OCI-LY3 (cell line): ENCODE measurements around the gene FAM8A1.

Experiments
- CTCF ChIP-seq: fragments of 200-600, 300-600 bp; sonication (generic); IDR thresholded peaks from 2 replicates; pipeline ENCODE4 v1.5.1; 2014; ENCODE audit warnings: antibody characterized with exemption, low read length, low read depth
- EZH2phosphoT487 ChIP-seq: fragments of 200-600 bp; shearing (Covaris generic); IDR thresholded peaks from 2 replicates; pipeline ENCODE4 v1.6.1; 2018; ENCODE audit warnings: antibody characterized with exemption, mixed run types, low read depth

DNA sequence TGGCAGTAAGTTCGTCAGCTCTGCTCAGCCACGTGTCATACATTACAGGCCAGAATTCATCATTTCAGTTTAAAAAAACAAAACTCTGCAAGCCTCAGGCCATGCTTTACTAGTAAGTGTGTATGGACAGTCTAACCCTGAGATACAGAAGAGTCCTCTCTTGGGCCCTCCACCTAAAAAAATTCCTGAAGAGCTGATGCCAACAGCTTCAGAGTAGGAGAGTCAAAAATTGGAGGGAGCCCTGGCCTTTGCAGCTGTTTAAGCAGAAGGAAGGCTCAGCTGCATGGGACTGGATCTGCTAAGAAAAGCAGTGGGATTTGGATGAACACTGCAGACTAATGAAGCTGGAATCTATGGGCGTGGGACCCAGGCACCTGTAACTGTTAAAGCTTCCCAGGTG, 47.2 kb upstream of the FAM8A1 start:
- TF ChIP-seq CTCF, result no peak
- TF ChIP-seq EZH2phosphoT487, result no peak
